SU-DHL-6 (cell line): ENCODE data around the gene KCNB1.

ENCODE experiments used
- H2AFZ ChIP-seq: fragments of 200-600 bp; sonication (generic); 2 replicates; pipeline ENCODE4 v1.6.1; 2014; ENCODE audit warnings: low read depth, mild to moderate bottlenecking, moderate library complexity, mixed read lengths, antibody characterized with exemption, low read length; ENCODE audit not compliant: severe bottlenecking
- H3F3A ChIP-seq: fragments of 200-600 bp; shearing (Covaris generic); 2 replicates; pipeline ENCODE4 v1.6.0; 2016; ENCODE audit warnings: antibody characterized with exemption, mild to moderate bottlenecking; ENCODE audit not compliant: insufficient read depth
- H3K27ac ChIP-seq: fragments of 200-600 bp; sonication (generic); 2 replicates; pipeline ENCODE4 v1.5.1; 2016; ENCODE audit warnings: low read depth, mild to moderate bottlenecking, low read length, moderate library complexity, mixed read lengths
- H3K27me3 ChIP-seq: fragments of 200-600 bp; sonication (generic), shearing (Covaris generic); 2 replicates; pipeline ENCODE4 v1.6.0; 2014; ENCODE audit warnings: mild to moderate bottlenecking, low read length
- H3K36me3 ChIP-seq: fragments of 200-600 bp; sonication (generic); 2 replicates; pipeline ENCODE4 v1.6.1; 2014; ENCODE audit warnings: mild to moderate bottlenecking, low read length, mixed read lengths
- H3K4me2 ChIP-seq: fragments of 300-600, 200-600 bp; shearing (Covaris generic), sonication (generic); 2 replicates; pipeline ENCODE4 v1.6.0; 2014; ENCODE audit warnings: low read length, low read depth, mild to moderate bottlenecking; ENCODE audit not compliant: poor library complexity, severe bottlenecking
- H3K4me3 ChIP-seq: fragments of 200-600 bp; sonication (generic); 2 replicates; pipeline ENCODE4 v1.5.1; 2014; ENCODE audit warnings: antibody characterized with exemption, low read length, mild to moderate bottlenecking, mixed read lengths; ENCODE audit not compliant: insufficient read depth, poor library complexity, severe bottlenecking
- H3K79me2 ChIP-seq: fragments of 200-600 bp; sonication (generic); 2 replicates; pipeline ENCODE4 v1.6.1; 2014; ENCODE audit warnings: mild to moderate bottlenecking, low read length, moderate library complexity; ENCODE audit not compliant: insufficient read depth
- H3K9ac ChIP-seq: fragments of 200-600 bp; sonication (generic); 2 replicates; pipeline ENCODE4 v1.7.0; 2014; ENCODE audit warnings: mild to moderate bottlenecking, low read length
- H3K9me2 ChIP-seq: fragments of 200-600 bp; sonication (generic); replicated peaks from 2 replicates; pipeline ENCODE4 v1.6.1; 2014; ENCODE audit warnings: low read length; ENCODE audit not compliant: insufficient read depth
- H3K9me3 ChIP-seq: fragments of 200-600 bp; sonication (generic); 2 replicates; pipeline ENCODE4 v1.6.1; 2014; ENCODE audit warnings: low read length, mixed read lengths; ENCODE audit not compliant: insufficient read depth
- H4K20me1 ChIP-seq: fragments of 200-600 bp; sonication (generic); 2 replicates; pipeline ENCODE4 v1.6.1; 2014; ENCODE audit warnings: low read depth, mild to moderate bottlenecking, antibody characterized with exemption, low read length, moderate library complexity, mixed read lengths
- CTCF ChIP-seq: fragments of 200-600 bp; sonication (generic); IDR thresholded peaks from one replicate; pipeline ENCODE4 v1.5.1; 2017; ENCODE audit warnings: antibody characterized with exemption, mild to moderate bottlenecking, low read length, moderate library complexity; ENCODE audit not compliant: insufficient read depth, poor library complexity, severe bottlenecking
- EZH2phosphoT487 ChIP-seq: fragments of 200-600 bp; sonication (generic), shearing (Covaris generic); conservative IDR thresholded peaks from 2 replicates; pipeline ENCODE4 v1.6.1; 2018; ENCODE audit warnings: mild to moderate bottlenecking, antibody characterized with exemption, low read length, moderate library complexity, mixed read lengths

Gene KCNB1

GRCh38 chr20:49395659-49396058 is 86.8 kb downstream of the KCNB1 start:
- no peaks in the 10 kb centered on the region for H4K20me1 ChIP-seq
- no peaks in the 10 kb centered on the region for H3K27me3 ChIP-seq
- H3K36me3 ChIP-seq, result no peaks in the 10 kb centered on the region
- H3K9me2 ChIP-seq, result no peaks in the 10 kb centered on the region
- no peak overlapping the region for H3K9ac ChIP-seq
- no peak overlapping the region for H2AFZ ChIP-seq
- no peaks in the 10 kb centered on the region for H3K79me2 ChIP-seq
- H3F3A ChIP-seq, result no peaks in the 10 kb centered on the region
- no peak overlapping the region for H3K4me2 ChIP-seq
- TF ChIP-seq CTCF (no peak), EZH2phosphoT487 (no peak)
- no peak overlapping the region for H3K27ac ChIP-seq
- H3K9me3 ChIP-seq, result no peaks in the 10 kb centered on the region
- no peak overlapping the region for H3K4me3 ChIP-seq

GRCh38 chr20:49395183-49395582 is 87.3 kb downstream of the KCNB1 start:
- no peaks in the 10 kb centered on the region for H3F3A ChIP-seq
- no peaks in the 10 kb centered on the region for H3K27me3 ChIP-seq
- H3K4me3 ChIP-seq, result no peak overlapping the region
- H3K9me3 ChIP-seq, result no peaks in the 10 kb centered on the region
- no peak overlapping the region for H3K4me2 ChIP-seq
- TF ChIP-seq EZH2phosphoT487, result no peak
- TF ChIP-seq CTCF, result no peak
- no peaks in the 10 kb centered on the region for H3K36me3 ChIP-seq
- H4K20me1 ChIP-seq, result no peaks in the 10 kb centered on the region
- H3K27ac ChIP-seq, result no peak overlapping the region
- H3K79me2 ChIP-seq, result no peaks in the 10 kb centered on the region
- no peak overlapping the region for H2AFZ ChIP-seq
- no peak overlapping the region for H3K9ac ChIP-seq
- H3K9me2 ChIP-seq, result no peaks in the 10 kb centered on the region

GRCh38 chr20:49394757-49395156 is 87.7 kb downstream of the KCNB1 start:
- no peaks in the 10 kb centered on the region for H4K20me1 ChIP-seq
- no peaks in the 10 kb centered on the region for H3K36me3 ChIP-seq
- no peak overlapping the region for H2AFZ ChIP-seq
- TF ChIP-seq EZH2phosphoT487 (no peak), CTCF (no peak)
- no peaks in the 10 kb centered on the region for H3K27me3 ChIP-seq
- no peaks in the 10 kb centered on the region for H3F3A ChIP-seq
- H3K9me2 ChIP-seq, result no peaks in the 10 kb centered on the region
- H3K4me2 ChIP-seq, result no peak overlapping the region
- no peaks in the 10 kb centered on the region for H3K79me2 ChIP-seq
- H3K4me3 ChIP-seq, result no peak overlapping the region
- H3K9me3 ChIP-seq, result no peaks in the 10 kb centered on the region
- no peak overlapping the region for H3K27ac ChIP-seq
- H3K9ac ChIP-seq, result no peak overlapping the region
